Measurements from ENCODE around the gene B3GALT4. TPM values are rescaled to one million over a fixed set of nuclear protein-coding genes. Genes with fewer than 3 reads are reported as not detected.

Gene B3GALT4
- total RNA-seq, 1 experiment from 2014 or later = 1.9 TPM

- Histone ChIP-seq H3K4me2 (ENCODE audit: low read length) (peak overlapping the region; percentile 87), H2AFZ (ENCODE audit: low read depth, low read length, poor library complexity, severe bottlenecking) (no peak overlapping the region), H3K4me1 (ENCODE audit: control insufficient read depth in 1 of 2, insufficient read depth in 2 of 2, low read length in 2 of 2) (peaks cover 39 to 71% of the 10 kb centered on the region in 2 experiments), H3K36me3 (ENCODE audit: control insufficient read depth in 1 of 2, insufficient read depth in 2 of 2, low read length in 2 of 2) (peaks cover 22 to 29% of the 10 kb centered on the region in 2 experiments; a peak in 3 of 4 replicates), H4K20me1 (ENCODE audit: insufficient read depth) (no peaks in the 10 kb centered on the region), H3K9me3 (ENCODE audit: control insufficient read depth in 1 of 2, insufficient read depth in 1 of 2, low read depth in 1 of 2, low read length in 2 of 2) (no peaks in the 10 kb centered on the region), H3K27ac (ENCODE audit: low read depth, low read length) (no peak overlapping the region), H3K9me2 (ENCODE audit: insufficient read depth) (no peaks in the 10 kb centered on the region), H3K9ac (ENCODE audit: low read length) (peak overlapping the region; percentile 61; the same call in 1 of the 2 replicates), H3K27me3 (ENCODE audit: insufficient read depth, low read length) (no peaks in the 10 kb centered on the region), H3K79me2 (ENCODE audit: insufficient read depth, low read length) (peaks cover 49% of the 10 kb centered on the region), H3K4me3 (replicated peaks in 1 of 2; ENCODE audit: low read depth in 1 of 2, low read length in 2 of 2) (peak overlapping the region; percentile 55 to 63)
- intact Hi-C loops (cut with micrococcal nuclease) = no loop called here
- TF ChIP-seq ZBTB33 (IDR thresholded peaks at IDR 0.05; ENCODE audit: extremely low read depth, insufficient replicate concordance, low read length) (no peak), TCF7L2 (IDR thresholded peaks at IDR 0.05; ENCODE audit: borderline replicate concordance, extremely low read depth, insufficient read depth, insufficient read length) (no peak), SIN3A (IDR thresholded peaks at IDR 0.05; ENCODE audit: low read depth) (no peak), ZFX (IDR thresholded peaks at IDR 0.05) (no peak), CTCF (IDR thresholded peaks at IDR 0.05 in 2 of 3, conservative IDR thresholded peaks at IDR 0.05 in 1 of 3; ENCODE audit: borderline replicate concordance in 1 of 3, insufficient read depth in 1 of 3, low read depth in 2 of 3, low read length in 2 of 3) (no peak), EGR1 (IDR thresholded peaks at IDR 0.05; ENCODE audit: low read depth) (no peak), YY1 (IDR thresholded peaks at IDR 0.05; ENCODE audit: extremely low read depth, insufficient replicate concordance, low read depth, low read length) (no peak), ZNF274 (IDR thresholded peaks at IDR 0.05; ENCODE audit: low read depth, low read length) (no peak), FOSL1 (IDR thresholded peaks at IDR 0.05; ENCODE audit: low read depth) (no peak), ELF1 (IDR thresholded peaks at IDR 0.05; ENCODE audit: borderline replicate concordance, low read depth) (no peak), MAX (IDR thresholded peaks at IDR 0.05) (no peak)
- ChIA-PET POLR2A (interaction anchor here (0.6 to 2.3 kb wide), 13 partner anchors 9 to 1122 kb away, joined by 3 to 13 read pairs (median 5); partner anchors contain the start of genes B3GALT4, PFDN6, PHF1 and RGL2), RAD21 (ENCODE audit: low non-redundant PET in 1 of 2, low total read pairs in 2 of 2, uncharacterized antibody in 2 of 2, unreplicated experiment in 2 of 2) (no interaction called here), CTCF (interaction anchor here (1.0 to 1.8 kb wide), 6 partner anchors 16 to 192 kb away, joined by 3 to 10 read pairs (median 4); partner anchors contain the start of genes B3GALT4 and RGL2)
- no TSS peak for BruUV-seq (replicated peaks)
- no peak for ATAC-seq
- no peak for DNase-seq (ENCODE audit: low read depth, low spot score)
These were observed 40.4 kb downstream of the B3GALT4 start for GRCh38 chr6:33317419-33317668.

All from HCT116 (cell line).